NCI-H2227 (cell line): ENCODE results near the gene PARN.
A peak's percentile ranks its signal among the peaks of the same experiment; 100 is the strongest.

ENCODE experiments used
- DNase-seq: peaks from one replicate; lab custom pipeline; 2025; ENCODE audit not compliant: unreplicated experiment; lab: John Stamatoyannopoulos, UW

The PARN gene

DNA sequence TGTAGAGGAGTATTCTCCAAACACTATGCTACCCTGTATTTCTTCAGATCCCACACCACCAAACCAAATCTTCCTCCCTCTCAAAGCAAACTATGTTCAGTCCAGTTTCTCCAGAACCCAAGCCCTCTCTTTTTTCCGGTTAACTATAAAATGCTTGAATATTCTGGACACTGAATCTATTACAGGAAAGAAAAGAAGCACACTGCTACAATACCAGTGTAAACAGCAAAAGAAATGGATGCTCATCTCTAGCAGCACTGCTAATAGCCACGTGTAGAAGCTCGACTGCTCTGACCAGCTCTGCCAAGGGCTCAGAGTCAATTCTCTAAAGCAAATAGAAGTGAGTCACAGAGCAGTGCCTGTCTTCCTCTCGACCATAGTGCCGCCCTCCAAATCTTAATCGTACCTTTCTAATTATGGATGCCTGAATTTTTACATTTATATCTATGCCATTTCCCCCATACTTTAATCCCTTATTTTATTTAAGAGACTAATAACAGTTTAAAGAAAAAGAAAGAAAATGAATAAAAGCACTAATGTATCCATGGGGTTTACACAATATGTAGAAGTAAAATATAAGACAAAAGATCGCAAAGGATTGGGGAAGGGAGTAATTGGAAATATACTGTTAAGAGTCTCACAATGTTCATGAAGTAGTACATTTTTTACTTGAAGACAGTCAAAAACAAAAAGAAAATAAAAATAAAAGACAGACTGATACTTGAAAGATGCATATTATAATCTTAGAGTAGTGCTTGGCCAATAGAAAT is 154.5 kb downstream of the PARN start:
- no peak for DNase-seq

DNA sequence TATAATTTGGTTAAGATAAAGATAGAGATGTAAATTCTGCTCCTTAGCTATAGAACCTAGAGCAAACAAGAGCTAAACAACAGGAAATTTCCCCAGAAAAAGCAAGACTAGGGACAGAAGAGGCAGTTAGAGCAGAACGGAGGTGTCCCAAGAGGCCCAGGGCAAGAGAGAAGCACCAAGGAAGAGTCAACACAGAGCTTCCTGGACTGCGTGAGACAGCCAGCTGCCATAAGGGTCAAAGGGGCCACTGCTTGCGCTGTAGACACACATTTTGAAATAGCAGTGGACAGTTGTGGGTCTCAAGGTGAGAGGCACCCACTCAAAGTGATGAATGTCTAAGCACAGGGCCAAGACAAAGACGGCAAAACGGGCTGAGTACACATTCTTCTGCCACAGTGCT is 156.6 kb downstream of the PARN start:
- no peak for DNase-seq

DNA sequence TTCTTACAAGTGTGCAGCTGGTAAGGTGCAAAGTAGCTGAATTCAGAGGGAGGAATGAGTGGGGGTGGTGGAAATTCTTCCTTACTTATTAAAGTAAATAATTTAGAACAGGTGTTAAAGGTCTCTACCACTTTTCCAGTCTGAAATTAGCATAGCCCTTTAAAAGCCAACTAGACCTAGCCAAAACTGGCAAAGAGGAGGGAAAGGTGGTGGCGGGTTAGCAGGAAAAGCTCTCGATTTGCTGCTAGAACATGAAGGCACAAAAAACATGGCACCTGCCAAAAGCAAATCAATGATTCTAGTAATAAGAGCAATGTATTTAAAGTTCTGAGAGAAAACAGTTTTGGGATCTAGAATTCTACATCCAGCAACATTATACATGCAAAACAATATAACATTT is 157.7 kb downstream of the PARN start:
- no peak for DNase-seq

DNA sequence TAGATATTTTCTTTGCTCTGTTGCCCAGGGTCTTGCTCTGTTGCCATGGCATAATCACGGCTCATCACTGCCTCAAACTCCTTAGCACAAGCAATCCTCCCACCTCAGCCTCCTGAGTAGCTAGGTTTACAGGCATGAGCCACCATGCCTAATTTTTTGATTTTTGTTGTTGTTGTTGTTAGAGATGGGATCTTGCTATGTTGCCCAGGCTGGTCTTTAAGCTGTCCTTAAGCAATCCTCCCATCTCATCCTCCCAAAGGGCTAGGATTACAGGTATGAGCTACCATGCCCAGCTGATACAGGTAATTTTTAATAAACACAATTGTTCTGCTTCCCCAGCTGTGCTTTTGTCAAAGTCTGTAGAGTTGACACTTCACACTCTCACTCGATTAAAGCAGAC is 159.3 kb downstream of the PARN start:
- DNase-seq: no peak

DNA sequence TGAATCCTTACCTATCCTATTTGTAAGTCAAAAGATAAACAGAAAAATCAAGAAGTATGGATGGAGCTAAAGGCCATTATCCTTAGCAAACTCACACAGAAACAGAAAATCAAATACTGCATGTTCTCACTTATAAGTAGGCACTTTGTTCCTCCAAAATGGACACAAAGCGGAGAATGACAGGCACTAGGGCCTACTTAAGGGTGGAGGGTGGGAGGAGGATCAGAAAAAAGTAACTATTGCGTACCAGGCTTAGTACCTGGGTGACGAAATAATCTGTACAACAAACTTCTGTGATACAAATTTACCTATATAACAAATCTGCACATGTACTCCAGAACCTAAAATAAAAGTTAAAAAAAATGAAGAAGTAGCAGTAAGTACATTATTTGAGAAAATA is 164.3 kb downstream of the PARN start:
- DNase-seq: no peak

DNA sequence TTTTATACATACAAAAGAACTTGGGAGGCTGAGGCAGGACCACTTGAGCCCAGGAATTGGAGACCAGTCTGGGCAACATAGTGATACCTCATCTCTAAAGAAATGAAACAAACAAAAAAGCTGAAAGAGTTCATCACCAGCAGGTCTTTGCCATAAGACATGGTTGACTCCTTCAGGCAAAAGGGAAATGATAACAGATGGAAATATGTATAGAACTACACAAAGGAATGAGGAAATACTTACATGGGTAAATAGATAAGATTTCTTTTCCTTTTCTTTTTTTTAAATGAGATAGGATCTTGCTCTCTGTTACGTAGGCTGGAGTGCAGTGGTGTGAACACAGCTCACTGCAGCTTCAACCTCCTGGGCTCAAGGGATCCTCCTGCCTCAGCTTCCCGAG is 165.3 kb downstream of the PARN start:
- DNase-seq: no peak

DNA sequence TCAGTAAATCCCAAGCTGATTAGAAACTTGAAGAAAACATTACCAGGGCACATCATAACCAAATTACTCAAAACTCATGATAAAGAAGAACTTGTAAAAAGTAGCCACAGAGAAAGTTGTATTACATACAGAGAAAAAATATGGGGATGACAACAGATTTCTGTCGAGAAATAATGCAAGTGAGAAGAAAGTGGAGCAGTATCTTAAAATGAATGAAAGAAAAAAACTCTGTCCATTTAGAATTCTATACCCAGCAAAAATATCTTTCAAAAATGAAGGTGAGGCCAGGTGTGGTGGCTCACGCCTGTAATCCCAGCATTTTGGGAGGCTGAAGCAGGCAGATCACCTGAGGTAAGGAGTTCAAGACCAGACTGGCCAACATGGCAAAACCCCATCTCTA is 165.9 kb downstream of the PARN start:
- no peak for DNase-seq

DNA sequence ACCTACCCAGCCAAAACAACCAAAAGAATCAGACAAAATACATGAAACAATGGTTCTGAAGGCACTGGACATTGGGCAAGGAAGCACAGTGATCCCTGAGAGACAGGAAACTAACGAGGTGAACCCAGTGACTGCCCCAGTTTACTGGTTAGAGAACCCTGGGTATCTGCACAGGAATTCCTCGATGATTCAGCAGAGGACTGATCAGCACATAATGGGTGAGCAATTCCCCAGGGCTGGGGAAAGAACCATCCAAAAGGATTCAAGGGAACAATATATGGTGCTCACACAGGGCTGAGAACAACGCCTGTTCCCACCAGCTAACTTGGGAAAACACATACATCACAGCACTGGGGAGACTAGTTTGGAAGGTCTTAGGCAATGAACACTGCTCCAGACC is 167.2 kb downstream of the PARN start:
- no peak for DNase-seq

DNA sequence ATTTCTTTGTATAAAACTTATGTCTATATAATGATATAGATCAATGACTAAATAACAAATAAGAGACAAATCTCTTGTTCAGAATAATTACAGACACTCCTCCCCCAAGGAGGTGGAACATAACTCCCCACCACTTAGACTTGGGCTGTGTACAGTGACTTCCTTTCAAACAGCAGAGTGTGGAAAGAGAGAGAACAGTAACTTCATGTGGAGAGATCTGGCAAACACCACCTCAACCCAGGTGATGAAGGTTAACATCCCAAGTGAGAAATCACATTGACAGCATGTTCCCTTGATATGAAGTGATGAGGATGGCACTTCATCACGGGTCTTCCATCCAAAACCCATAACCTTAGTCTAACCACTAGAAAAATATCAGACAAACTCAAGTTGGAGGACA is 169.3 kb downstream of the PARN start:
- DNase-seq: no peak

DNA sequence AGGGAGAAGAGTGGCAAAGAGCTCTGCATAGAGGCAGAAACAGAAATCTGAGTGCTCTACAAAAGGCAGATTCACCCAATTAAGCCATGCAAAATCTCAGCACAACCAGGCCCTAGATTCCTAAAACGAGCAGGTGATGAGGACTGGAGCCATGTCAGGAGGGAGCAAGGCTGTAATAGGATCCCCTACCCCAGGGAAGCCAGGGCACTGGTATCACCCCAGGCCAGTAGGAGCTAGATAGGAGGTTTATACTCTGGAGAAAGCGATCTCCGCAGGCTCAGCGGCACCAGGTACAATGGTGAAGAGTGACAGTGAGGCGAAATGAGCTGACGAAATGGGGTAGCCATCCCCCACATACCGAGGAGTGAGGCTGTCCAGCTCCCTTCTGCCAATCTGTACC is 171.5 kb downstream of the PARN start:
- DNase-seq: no peak

DNA sequence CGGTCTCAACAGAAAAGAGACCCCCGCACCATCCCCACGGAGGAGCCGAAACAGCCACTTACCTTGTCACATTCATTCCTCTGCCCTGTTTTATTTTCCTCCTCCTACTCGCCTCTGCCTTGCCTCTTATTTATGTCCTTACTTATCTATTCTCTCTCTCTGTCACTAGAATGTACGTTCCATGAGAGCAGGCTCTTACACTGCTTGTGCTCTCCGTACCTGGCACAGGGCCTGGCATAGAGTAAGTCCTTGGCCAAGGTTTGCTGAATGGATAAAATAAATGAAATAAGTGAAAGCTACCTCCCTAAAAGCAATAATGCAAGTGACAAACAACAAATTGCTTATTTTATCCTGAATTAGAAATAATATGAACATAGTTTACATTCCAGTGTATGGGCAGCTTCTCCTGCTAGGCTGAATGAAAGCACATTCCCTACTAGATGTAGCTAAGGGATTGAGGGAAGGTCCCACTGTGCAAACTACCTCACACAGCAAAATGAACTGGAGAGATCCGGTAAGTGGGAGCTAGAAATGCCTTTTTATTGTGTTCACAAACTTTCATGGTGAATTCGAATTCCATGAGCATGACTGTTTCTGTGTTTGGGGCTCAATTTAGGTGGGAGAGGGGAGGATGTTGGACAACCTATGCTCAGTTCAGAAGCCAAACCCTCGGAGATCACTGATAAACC is 173.1 kb downstream of the PARN start:
- DNase-seq: no peak

DNA sequence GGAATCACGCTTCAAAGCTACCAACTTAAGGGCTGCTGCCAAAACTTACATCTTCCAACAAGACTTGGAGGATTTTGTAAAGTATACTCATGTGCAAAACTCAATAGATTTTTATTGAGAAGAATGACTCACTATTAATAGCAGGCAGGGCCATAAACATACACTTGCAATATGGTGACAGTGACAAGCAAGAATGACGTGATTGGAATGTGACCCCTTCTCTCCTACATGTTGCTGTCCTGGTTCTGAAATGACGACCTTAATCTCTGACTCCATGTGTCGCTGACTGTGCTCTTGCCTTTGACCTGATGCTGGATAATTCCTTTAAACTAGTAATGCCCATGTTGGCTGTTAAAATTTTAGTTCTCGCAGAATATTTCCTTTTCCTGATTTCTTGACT is 174.5 kb downstream of the PARN start:
- no peak for DNase-seq

DNA sequence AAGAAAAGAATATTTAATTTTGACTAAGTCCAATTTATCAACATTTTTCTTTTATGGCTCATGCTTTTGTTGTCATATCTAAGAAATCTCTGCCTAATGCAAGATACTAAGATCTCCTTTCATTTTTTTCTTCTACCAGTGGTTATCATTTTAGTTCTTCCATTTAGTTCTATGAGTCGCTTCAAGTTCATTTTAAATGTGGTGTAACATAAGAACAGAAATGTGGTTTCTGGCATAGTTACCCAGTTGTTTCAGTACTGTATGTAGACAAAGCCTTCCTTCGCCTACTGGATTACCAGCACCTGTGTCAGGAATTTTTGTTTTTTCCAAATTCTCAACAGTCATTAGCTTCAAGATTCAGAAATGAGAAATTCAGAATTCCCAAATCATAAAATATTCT is 175.7 kb downstream of the PARN start:
- DNase-seq: no peak

DNA sequence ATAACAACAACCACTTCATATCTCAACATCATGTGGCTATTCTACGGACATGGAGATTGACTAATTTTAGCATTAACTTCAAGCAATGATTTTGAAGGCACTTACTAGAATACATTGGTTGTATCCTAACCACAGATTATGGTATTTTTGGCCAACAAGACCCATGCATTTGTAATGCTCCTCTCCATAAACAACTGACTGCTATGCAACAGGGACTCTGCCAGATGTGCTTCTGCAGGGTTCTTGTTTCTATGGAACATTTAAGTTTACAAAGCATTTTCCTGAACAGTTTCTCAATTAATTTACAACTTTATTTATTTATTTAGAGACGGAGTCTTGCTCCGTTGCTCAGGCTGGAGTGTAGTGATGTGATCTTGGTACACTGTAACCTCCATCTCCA is 178.0 kb downstream of the PARN start:
- no peak for DNase-seq

DNA sequence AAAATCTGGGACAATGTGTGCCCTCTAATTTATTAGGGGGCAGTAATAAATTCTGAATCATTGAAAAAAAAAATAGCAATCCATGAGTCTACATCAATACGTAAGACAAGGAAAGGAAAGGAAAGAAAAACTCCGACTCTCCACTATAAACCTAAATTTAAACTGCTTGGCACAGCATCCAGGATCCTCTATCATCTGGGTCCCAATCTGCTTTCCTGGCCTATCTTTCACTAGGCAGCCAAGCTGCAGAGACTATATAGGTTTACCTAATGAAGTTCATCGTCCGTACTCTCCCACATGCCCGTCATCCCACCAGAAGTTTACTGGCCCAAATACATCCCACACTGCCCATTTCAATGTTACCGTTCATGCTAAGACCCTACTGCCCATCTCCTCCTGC is 179.2 kb downstream of the PARN start:
- no peak for DNase-seq

DNA sequence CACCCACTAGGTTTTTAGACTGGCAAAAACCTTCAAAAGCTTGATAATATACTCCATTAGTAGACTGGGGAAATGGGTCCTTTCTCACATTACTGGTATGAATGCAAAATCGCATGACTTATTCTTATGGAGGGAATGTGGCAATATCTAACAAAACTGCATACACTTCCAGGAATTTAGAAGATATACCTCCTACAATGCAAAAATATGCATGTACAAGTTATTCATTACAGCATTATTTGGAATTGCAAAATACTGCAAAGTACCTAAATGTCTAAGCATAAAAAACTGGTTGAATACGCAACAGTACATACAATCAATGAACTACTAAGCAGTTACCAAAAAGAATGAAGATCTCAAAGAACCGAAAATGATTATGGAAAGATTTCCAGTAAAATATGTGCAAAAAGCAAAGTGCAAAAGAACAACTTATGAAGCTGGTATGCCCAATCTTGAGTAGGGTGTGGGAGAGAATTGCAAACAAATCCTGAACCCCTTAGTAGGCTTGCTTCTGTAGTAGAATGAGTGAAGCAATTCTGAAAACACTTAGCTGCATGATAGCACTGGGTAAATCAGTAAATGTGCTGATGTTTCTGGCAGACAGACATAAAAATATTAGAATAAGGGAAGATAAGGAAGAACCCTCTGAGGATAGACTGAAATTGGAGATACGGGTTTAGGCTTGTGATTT is 180.1 kb downstream of the PARN start:
- DNase-seq: no peak

DNA sequence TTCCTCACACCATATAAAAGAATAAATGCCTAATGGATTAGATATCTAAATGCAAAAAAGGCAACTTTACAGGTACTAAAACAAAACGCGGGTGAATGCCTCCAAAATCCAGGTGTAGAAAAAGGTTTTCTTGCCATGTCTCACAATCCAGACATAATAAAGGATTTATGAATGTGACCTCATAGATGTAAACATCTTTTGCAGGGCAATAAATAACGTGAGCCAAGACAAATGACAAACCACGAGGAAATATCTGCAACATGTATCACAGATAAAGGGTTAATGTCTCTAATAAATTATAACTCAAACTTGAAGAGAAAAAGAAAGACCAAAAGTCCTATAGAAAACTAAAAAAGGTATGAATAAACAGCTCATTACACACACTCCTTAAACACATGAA is 180.7 kb downstream of the PARN start:
- no peak for DNase-seq

DNA sequence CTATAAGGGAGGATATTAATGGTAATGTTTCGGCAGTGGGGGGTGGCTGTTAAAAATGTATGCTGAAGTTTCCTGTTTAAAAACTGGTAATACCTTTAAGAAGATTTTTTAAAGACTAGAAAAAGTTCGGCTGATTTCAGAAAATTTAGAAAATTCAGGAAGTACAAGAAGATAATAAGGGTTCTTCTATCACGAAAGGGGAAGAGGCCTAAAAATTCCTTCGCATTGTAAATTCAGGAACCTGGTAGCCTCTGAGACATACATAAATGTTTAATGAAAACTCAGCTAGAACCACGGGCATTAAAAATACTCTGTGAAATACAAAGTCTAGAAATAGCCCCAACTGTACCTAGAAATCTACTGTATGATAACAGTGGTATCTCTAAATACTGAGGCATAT is 181.2 kb downstream of the PARN start:
- DNase-seq: no peak

DNA sequence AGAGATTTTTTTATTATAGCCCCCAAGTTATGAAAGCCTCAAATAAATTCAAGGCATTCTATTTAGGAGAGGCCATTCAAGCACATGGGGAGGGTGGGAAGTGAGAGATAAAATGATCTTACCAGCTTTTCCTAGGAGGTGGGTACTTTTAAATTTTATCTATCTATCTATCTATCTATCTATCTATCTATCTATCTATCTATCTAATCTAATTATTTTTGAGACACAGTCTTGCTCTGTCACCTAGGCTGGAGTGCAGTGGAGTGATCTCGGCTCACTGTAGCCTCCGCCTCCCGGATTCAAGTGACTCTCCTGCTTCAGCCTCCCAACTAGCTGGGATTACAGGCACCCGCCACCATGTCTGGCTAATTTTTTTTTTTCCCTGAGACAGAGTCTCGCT is 182.3 kb downstream of the PARN start:
- DNase-seq: no peak

DNA sequence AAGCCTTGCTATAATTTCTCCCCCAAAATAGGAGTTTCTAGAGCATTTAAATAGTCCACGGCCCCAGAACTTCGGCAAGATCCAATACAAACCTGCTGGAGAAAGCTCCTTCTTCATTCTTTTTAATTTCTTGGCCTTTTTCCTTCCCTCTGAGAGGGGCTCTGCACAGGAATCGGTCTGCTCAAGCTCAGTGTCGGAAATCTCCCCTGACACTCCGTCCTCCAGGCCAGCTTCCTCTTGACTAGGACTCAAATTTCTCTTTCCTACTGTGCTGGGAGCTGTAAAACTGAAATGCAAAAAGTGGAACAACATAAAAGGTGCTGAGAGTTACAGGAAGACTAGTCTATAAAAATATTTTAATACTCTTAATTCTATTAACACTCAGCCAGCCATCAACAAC is 183.3 kb downstream of the PARN start:
- no peak for DNase-seq

DNA sequence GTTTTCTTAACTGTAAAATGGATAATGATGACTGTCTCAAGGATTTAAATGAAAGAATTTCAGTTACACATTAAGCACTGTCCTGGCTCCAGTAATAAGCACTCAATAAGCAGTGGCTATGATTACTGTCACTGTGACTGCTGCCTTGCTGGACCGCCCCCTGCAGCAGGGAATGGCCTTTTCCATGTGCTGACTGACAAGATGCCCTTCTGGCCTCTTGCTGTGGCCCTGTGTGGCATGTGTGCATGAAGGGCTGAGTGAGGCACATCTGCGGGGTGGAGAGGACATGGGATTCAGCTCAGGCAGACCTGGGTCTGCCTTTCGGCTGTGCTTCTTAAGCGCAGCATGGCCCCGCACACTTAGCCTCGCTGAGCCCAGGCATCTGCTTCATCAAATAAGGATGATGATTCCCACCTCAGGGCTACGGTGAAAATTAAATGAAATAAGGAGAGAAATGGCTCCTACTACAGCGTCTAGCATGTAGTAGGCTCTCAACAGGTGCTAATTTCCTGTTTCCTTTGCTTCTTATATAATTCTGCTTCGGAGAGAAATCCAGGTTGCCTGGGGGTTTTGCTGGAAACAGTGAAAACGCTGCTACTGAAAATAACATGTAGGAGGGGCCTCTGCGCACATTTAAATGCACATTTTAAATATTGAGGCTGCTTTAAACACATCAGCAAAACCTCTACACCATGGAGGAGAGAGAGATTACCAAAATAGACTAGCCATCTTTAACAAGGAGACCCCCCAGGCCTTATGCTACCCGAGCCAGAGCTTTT is 183.9 kb downstream of the PARN start:
- peak; percentile 30 for DNase-seq
